Ramos (cell line): ENCODE data around the gene CLHC1.
"Not testable (repeated sequence)": the region's sequence is repeated elsewhere in the genome, so short reads cannot be mapped to it uniquely, and the experiment has no call there.

Experiments
- in situ Hi-C: fragments of 300-500 bp; cut with MboI; formaldehyde crosslinking; loops from one replicate; pipeline ENCODE4 v1.14.3; 2022; ENCODE audit warnings: low sequenced_read_pairs; ENCODE audit not compliant: unreplicated experiment

CLHC1 gene

DNA sequence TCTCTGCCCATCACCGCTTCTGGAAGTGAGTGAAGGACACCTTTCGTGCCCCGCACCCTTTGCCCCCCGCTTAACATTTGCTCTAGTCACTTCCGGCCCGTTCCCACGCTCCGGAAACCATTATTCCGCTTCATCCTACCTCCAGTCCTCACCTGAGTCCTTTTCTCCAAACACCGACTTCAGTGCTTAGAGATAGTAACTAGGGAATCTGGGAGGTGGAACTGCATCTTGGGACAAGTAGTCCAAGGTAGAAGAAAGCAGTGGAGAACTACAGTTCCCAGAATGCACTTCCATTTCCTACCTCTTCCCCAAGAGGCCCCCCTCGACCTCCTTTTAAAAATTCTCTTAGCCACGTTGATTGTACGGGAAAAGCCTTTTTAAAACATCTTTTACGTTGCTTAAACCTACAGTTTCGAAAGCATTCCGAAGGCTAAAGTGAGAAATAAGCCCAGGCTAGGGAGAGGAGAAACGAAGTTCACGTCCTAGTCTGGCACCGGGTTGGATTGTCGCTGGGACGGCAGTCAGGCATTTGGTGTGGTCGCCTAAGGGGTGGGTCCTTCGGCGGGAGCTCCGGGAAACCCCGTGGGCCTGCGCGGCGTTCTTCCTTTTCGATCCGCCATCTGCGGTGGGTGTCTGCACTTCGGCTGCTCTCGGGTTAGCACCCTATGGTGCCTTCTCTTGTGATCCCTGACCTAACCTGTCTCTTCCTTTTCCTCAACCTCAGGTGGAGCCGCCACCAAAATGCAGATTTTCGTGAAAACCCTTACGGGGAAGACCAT, at the start of gene CLHC1, which contains the start of gene RPS27A:
Gene CLHC1 (minus strand): TSS at position 210 of the 779 bp plus-strand sequence. CDS start 9,882 bp downstream, outside the sequence.
Gene RPS27A (plus strand): TSS at position 605 of the 779 bp plus-strand sequence. CDS start 137 bp downstream, at position 742.
- in situ Hi-C loops: no loop called here

DNA sequence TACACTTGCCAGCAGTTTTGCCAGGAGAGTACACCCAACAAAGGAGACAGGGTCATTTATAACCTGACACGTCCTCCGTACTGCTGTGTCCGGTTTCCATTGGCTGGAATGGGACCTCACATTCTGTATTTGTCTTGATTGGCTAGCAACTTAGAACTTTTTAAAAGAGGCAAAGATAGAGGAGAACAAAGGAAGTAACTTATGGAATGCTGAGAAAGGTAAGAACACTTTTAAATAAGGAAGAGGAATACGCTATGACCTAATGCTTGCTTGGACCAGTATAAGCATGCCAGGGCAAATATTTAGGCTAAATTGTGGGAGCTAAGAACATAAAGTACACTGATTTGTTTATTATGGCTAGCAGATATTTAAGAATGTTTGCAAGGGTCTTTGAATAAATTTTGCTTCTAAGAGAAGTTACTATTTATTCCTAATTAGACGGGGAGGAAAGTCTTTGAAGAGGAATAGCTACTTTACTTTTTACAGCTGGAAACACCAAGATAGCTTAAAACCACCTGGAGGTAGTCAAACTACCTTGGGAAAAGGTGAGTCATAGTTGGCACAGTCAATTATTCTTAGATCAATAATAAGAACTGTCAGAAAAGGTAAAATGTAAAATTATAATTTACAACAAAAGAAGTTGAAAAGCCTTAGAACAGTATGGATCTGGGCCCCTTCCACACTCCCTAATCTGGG, 48.9 kb upstream of the CLHC1 start:
- in situ Hi-C loops: not testable (repeated sequence)

DNA sequence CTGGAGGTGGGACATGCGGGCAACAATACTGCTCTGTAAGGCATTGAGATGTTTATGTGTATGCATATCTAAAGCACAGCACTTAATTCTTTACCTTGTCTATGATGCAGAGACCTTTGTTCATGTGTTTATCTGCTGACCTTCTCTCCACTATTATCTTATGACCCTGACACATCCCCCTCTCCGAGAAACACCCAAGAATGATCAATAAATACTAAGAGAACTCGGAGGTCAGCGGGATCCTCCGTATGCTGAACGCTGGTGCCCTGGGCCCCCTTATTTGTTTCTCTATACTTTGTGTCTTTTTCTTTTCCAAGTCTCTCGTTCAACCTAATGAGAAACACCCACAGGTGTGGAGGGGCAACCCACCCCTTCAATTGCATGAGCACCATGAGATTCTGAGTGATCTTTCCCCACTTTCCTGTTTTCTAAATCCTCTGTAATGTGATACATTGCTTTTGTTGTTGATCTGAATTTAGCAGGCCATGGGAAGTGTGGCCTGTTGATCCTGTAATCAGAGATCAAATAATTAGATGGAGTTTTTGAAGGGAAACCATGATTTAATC, 47.8 kb upstream of the CLHC1 start:
- in situ Hi-C loops: not testable (repeated sequence)

DNA sequence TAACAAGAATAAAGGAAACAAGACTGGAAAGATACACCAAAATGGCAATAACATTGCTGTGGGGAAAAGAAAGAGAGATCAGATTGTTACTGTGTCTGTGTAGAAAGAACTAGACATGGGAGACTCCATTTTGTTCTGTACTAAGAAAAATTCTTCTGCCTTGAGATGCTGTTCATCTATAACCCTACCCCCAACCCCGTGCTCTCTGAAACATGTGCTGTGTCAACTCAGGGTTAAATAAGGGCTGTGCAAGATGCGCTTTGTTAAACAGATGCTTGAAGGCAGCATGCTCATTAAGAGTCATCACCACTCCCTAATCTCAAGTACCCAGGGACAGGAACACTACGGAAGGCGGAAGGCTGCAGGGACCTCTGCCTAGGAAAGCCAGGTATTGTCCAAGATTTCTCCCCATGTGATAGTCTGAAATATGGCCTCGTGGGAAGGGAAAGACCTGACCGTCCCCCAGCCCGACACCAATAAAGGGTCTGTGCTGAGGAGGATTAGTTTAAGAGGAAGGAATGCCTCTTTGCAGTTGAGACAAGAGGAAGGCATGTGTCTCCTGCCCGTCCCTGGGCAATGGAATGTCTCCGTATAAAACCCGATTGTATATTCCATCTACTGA, 47.2 kb upstream of the CLHC1 start:
- in situ Hi-C loops: not testable (repeated sequence)

DNA sequence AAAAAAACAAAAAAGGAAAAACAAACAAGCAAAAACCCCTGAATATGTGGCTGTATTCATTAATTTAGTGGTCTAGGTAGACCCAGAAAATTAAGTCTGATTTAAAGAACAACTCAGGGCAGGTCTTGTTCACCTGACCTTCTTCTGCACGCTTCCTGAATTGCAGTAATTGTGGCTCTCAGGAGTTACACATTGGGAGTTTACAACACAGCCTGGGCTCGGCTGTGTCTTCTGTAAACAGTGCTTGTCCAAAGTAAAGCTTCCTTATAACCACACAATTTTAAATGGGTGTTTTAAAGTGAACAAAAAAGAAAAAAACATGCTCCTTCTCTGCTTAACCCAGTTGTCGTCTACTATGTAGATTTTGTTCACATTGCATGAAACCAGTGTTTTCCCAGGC, 45.2 kb upstream of the CLHC1 start:
- in situ Hi-C loops: no loop called here

DNA sequence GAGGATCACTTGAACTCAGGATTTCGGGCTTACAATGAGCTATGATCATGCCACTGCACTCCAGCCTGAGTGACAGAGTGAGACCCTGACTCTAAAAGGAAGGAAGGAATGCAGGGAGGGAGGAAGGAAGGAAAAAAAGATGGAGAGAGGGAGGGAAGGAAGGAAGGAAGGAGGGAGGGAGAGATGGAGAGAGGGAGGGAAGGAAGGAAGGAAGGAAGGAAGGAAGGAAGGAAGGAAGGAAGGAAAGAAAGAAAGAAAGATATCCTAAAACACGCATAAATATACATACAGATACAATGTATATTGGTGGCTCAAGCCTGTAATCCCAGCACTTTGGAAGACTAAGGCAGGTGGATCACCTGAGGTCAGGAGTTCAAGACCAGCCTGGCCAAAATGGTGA, 42.3 kb upstream of the CLHC1 start:
- in situ Hi-C loops: not testable (repeated sequence)

DNA sequence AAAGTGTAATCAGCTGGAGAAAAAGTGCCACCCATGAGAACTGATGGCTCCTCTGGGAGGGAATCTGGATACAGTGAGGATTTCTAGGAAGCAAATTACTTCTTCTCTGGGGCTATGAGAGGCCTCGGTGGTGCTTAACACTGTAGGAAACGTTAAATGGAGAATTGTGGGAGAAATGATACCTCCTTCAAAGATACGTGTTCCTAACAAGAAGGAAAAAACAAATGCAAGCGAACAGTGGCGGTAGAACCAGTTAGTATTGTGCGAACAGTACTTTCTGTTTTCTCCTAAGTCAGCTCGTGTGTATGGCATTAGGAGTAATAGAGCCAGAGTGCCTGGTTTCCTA, 37.5 kb upstream of the CLHC1 start:
- in situ Hi-C loops: no loop called here

DNA sequence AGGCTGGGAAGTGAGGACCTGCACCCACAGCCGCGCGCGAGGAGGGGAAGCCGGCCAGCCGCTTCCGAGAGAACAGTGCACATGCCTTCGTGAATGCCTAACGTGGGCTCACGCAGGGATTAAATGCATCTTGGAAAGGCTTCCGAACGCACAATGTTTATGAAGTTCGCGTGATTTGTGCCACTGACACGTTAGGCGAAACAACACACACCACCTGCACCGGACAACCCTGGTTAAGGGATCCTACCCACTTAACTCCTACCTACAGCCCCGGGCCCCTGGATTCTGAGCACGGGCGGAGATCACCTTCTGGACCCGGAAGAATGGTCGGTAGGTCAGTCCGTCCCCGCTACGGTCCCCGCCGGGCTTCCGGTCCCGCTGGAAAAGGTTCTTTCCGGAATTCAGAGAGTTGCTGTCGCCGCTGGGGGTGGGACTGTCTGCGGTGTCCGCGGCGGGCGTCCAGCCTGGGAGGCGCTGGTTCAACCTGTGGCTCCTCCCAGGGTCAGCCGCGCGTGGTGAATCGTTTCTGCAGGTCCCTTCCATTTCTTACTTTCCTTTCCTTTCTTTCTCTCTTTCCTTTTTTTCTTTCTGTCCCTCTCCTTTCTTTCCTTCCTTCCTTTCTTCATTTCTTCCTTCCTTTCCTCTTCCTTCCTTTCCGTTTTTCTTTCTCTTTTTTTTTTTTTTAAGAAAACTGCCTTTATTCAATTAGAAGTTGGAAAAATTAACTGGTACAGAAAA, 37.0 kb upstream of the CLHC1 start, which contains the start of gene MTIF2:
Gene MTIF2 (minus strand): TSS at position 325 of the 738 bp plus-strand sequence. CDS start 5,373 bp downstream, outside the sequence.
- in situ Hi-C loops: no loop called here

DNA sequence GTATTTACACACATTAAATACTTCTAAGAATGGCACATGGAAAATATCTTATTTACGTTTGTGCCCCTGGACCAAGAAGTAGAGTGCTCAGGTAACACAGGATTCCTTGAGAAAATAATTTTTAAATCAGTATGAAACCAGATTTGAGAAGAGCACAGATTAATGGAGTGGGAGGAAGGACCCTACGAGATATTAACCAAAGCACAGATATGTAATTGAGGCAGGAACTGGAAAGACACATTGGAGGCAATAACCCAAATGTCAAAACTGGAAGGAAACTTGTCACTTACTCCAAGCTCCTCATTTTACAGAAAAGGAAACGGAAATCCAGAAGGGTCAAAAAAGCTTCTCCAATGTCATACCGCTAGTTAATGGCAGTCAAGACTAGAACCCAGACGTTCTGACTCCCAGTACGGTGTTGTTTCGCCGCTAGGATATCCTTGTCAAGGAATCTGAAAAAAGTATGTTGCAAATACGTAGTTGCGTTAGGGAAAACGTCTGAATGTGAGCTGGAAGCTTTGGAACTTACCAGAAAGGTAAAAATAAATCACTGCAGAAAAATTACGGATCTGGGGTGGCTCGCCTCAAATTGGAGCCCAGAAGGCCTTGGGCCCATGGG, 36.3 kb upstream of the CLHC1 start:
- in situ Hi-C loops: no loop called here

DNA sequence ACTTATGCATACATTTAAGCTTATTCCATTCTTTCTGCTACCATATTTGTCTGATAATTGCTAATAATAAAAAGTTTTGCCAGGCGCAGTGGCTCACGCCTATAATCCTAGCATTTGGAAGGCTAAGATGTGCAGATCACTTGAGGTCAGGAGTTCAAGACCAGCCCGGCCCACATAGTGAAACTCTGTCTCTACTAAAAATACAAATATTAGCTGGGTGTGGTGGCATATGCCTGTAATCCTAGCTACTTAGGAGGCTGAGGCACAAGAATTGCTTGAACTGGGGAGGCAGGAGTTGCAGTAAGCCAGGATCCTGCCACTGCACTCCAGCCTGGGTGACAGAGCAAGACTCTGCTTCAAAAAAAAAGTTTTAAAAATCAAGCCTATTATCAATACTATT, 27.5 kb upstream of the CLHC1 start:
- in situ Hi-C loops: not testable (repeated sequence)

GRCh38 chr2:55252832-55253231, 20.7 kb upstream of the CLHC1 start:
- in situ Hi-C loops: no loop called here

DNA sequence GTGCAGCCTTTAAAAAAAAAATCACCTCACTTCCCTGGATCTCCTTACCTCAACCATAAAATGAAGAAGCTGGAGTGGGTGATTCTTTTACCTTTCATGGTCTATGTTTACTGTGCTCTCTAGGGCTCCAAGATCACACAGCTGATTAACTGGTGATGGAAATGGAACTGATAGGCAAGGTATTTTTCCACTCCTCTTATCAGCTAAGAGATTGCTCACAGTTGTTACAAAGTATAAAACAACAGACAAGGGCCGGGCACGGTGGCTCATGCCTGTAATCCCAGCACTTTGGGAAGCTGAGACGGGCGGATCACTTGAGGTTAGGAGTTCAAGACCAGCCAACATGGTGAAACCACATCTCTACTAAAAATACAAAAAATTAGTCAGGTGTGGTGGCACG, 14.9 kb upstream of the CLHC1 start:
- in situ Hi-C loops: no loop called here

DNA sequence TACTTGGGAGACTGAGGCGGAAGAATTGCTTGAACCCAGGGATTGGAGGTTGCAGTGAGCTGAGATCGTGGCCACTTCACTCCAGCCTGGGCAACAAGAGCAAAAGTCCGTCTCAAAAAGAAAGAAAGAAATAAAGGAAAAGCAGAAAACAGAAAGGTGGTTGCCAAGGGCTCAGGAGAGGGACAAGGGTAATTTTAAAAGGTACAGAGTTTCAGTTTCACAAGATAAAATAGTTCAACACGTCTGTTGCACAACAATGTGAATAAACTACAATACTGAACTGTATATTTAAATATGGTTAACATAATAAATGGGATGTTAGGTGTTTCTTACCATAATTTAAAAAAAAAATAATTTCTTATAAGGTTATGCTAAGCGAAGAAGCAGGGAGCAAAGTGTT, 13.3 kb upstream of the CLHC1 start:
- in situ Hi-C loops: no loop called here

DNA sequence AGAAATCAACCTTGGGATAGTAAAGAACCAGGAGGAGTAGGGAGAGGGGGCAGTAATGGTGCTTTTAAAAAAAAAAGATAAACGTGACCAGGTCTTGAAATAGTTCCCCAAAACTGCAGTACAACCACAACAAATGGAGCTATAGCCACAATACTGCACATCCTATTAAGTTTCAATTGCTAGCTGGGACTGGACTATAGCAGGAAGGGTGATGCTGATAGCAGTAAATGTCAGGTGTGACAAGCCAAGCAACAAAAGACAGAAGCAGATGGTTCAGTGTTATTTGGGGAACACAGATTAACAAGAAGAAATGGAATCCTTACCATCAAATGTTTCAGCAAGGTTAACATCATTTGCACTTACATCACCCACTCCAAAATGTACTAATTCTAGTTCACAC, 10.5 kb upstream of the CLHC1 start:
- in situ Hi-C loops: no loop called here

DNA sequence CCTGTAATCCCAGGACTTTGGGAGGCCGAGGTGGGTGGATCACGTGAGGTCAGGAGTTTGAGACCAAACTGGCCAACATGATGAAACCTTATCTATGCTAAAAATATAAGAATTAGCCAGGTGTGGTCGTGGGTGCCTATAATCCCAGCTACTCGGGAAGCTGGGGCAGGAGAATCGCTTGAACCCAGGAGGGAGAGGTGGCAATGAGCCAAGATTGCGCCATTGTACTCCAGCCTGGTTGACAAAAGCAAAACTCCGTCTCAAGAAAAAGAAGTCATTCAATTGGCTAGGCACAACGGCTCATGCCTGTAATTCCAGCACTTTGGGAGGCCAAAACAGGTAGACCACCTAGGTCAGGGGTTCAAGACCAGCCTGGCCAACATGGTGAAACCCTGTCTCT, 9.5 kb upstream of the CLHC1 start:
- in situ Hi-C loops: not testable (repeated sequence)

DNA sequence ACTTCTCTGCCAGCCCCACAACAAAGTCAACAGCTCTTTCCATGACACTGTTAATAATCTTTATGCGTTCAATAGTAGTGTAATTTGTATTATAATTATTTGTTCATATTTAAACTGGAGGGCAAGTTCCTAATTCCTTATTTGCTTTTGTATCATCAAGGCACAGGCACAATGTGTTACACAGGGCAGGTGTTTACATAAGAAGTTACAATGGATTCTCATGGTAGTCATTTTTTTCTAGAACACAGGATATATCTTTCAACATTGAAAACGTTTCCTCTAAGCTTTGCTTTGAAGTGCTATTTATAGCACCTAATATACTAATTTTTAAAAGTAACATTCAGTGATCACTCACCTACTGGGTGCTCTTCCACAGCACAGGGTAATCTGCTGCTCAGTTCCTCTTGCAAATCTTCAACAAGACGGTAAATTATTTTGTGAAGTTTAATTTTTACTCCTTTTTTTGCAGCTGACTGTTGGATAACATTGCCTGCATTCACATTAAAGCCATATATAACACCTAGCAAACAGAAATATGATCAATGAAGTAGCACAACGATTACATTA, 7.6 kb upstream of the CLHC1 start:
- in situ Hi-C loops: no loop called here

DNA sequence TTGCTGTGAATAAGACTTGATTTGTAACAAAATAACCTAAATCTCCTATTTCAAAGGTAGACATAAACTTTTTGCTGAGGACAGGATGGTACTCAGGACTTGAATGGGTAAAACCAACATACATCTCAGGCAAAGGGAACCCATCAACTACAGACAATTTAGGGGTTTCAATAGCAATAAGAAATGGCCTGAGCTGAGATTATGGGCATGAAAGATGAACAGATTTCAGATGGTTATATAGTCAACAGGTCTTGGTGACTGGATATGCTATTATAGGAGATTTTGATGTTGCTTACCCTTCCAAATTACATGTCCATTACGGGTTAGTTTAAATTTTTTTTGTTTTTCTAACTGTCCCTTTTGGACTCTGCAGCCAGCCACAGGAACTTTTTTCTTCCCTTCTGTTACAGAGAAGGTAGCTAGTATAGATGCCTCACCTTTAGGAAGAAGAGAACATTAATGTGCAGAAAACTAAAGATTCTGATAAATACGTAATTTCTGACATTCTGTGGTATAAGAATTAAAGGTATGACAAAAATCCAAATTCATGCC, 5.0 kb upstream of the CLHC1 start:
- in situ Hi-C loops: no loop called here

DNA sequence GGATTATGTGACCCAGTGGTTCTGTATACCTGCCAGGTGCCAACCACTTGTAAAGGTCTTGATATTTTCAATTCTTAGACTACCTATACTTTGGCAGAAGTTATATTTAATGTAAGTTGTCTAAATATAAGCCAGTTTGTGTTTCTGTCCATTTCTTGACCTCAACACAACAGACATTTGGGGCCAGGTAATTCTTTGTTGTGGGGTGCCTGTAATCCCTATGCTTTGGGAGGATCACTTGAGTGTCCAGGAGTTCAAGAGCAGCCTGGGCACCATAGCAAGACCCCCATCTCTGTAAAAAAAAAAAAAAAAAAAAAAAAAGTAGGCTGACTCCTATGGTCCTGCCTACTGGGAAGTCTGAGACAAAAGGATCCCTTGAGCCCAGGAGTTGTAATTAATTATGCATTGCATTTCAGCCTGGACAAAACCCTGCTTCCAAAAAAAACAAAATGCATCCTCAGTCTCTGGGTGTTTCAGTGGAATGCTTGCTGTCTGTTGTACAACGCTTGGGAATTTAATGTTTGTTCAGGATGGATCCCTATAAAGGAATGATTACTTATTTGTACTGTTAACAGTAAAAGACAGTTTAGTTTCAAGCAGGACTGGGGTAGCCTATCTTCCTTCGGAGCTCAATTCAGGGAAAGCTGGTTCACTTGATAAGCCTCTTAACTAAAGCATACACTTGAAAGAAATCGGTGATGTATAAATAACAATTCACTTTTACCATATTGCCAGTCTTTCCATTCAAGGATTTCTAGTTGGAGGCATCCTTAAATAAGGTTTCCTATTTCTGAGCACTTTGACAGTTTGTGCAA, 3.8 kb upstream of the CLHC1 start:
- in situ Hi-C loops: no loop called here

DNA sequence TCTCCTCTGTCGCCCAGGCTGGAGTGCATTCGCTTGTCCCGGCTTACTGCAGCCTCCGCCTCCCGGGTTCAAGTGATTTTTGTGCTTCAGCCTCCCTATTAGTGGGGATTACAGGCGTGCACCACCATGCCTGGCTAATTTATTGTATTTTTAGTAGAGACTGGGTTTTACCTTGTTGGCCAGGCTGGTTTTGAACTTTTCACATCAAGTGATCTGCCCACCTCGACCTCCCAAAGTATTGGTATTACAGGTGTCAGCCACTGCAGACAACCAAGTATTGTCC, 1.5 kb upstream of the CLHC1 start:
- in situ Hi-C loops: no loop called here
